ENCODE data around the gene CAMK1G.

DNA sequence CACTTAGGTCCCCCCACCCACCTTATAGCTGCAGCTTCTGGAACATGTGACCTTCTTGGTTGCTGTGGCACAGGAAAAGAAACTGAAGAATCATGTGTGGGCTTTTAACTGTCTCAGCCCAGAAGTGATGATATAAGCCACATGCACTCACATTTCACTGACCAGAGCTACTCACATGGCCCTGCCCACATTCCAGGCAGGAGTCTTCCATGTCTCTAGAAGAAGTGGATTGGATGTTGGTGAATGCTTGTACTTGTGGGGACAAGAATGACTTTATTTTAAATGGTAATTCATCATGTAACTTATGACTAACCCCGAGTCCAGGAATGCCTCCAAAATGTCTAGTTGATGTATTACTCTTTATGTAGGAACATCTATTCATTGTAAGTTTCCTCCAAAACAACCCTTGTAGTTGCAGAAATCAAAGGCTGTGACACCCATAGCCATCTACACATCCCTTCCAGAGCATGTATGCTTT, 15.8 kb upstream of the CAMK1G start:
- TF ChIP-seq TAF1 (IDR thresholded peaks at IDR 0.05; ENCODE audit: borderline replicate concordance, insufficient read depth, low read length) (no peak), POLR2AphosphoS5 (IDR thresholded peaks at IDR 0.05; ENCODE audit: low read depth, low read length) (no peak), SIN3A (IDR thresholded peaks at IDR 0.05; ENCODE audit: borderline replicate concordance, insufficient read depth, low read length) (no peak), FOXP2 (optimal IDR thresholded peaks at IDR 0.05; ENCODE audit: borderline replicate concordance, extremely low read depth, extremely low read length, insufficient read depth) (no peak)
- TF ChIP-seq, protein P1, sequence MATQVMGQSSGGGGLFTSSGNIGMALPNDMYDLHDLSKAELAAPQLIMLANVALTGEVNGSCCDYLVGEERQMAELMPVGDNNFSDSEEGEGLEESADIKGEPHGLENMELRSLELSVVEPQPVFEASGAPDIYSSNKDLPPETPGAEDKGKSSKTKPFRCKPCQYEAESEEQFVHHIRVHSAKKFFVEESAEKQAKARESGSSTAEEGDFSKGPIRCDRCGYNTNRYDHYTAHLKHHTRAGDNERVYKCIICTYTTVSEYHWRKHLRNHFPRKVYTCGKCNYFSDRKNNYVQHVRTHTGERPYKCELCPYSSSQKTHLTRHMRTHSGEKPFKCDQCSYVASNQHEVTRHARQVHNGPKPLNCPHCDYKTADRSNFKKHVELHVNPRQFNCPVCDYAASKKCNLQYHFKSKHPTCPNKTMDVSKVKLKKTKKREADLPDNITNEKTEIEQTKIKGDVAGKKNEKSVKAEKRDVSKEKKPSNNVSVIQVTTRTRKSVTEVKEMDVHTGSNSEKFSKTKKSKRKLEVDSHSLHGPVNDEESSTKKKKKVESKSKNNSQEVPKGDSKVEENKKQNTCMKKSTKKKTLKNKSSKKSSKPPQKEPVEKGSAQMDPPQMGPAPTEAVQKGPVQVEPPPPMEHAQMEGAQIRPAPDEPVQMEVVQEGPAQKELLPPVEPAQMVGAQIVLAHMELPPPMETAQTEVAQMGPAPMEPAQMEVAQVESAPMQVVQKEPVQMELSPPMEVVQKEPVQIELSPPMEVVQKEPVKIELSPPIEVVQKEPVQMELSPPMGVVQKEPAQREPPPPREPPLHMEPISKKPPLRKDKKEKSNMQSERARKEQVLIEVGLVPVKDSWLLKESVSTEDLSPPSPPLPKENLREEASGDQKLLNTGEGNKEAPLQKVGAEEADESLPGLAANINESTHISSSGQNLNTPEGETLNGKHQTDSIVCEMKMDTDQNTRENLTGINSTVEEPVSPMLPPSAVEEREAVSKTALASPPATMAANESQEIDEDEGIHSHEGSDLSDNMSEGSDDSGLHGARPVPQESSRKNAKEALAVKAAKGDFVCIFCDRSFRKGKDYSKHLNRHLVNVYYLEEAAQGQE (IDR thresholded peaks at IDR 0.05; ENCODE audit: insufficient read depth in 1 of 2, low read depth in 2 of 2, low read length in 2 of 2) = no peak
